22Rv1 (cell line): ENCODE measurements around the gene TBX2.

Experiments
- H3K27ac ChIP-seq: fragments of 450-650 bp; 2 replicates; pipeline ENCODE4 v1.5.1; 2017
- CTCF ChIP-seq: fragments of 450-650 bp; IDR thresholded peaks from 2 replicates; pipeline ENCODE4 v1.5.1; 2017; ENCODE audit warnings: mild to moderate bottlenecking
- ZFX ChIP-seq: fragments of 450-650 bp; IDR thresholded peaks from 2 replicates; pipeline ENCODE4 v1.6.1; 2017; ENCODE audit warnings: antibody characterized with exemption, borderline replicate concordance

TBX2 gene

GRCh38 chr17:61387511-61388305 is 11.9 kb upstream of the TBX2 start:
- TF ChIP-seq ZFX (no peak), CTCF (no peak)
- no peak overlapping the region for H3K27ac ChIP-seq

GRCh38 chr17:61388561-61389356 is 10.9 kb upstream of the TBX2 start:
- TF ChIP-seq CTCF (no peak), ZFX (no peak)
- no peak overlapping the region for H3K27ac ChIP-seq

GRCh38 chr17:61389670-61390478 is 9.8 kb upstream of the TBX2 start:
- no peak for TF ChIP-seq ZFX
- peak; percentile 98 for TF ChIP-seq CTCF
- H3K27ac ChIP-seq: no peak overlapping the region

- TF ChIP-seq CTCF (no peak), ZFX (no peak)
- no peak overlapping the region for H3K27ac ChIP-seq
These were observed 9.2 kb upstream of the TBX2 start for GRCh38 chr17:61390479-61390791.

- no peak overlapping the region for H3K27ac ChIP-seq
- TF ChIP-seq ZFX (no peak), CTCF (no peak)
These were observed 7.9 kb upstream of the TBX2 start for GRCh38 chr17:61391595-61392291.

- H3K27ac ChIP-seq: no peak overlapping the region
- TF ChIP-seq CTCF (no peak), ZFX (no peak)
These were observed 7.0 kb upstream of the TBX2 start for GRCh38 chr17:61392679-61393078.
